Epithelial cell of esophagus (primary cell): ENCODE measurements around the gene TNRC6B.

ENCODE experiments used
- DNase-seq: peaks from one replicate; pipeline ENCODE4 v3.0.0; 2010; ENCODE audit warnings: low read depth
- H3K4me3 ChIP-seq: 2 replicates; pipeline ENCODE4 v1.5.1; 2011; ENCODE audit warnings: mild to moderate bottlenecking, low read length, control low read depth
- CTCF ChIP-seq: IDR thresholded peaks from 2 replicates; pipeline ENCODE4 v1.5.1; 2011; ENCODE audit warnings: low read depth, mild to moderate bottlenecking, low read length, control low read depth, inconsistent platforms; ENCODE audit not compliant: insufficient read depth; ENCODE audit errors: missing control alignments

The TNRC6B gene

GRCh38 chr22:40240160-40240559 is 62.4 kb downstream of the TNRC6B start:
- H3K4me3 ChIP-seq: no peak overlapping the region
- DNase-seq: no peak
- TF ChIP-seq CTCF: no peak

- H3K4me3 ChIP-seq: no peak overlapping the region
- TF ChIP-seq CTCF: no peak
- DNase-seq: peak; percentile 24
These were observed 63.0 kb downstream of the TNRC6B start for GRCh38 chr22:40240686-40241085.

- no peak overlapping the region for H3K4me3 ChIP-seq
These were observed 63.6 kb downstream of the TNRC6B start for GRCh38 chr22:40241200-40241763.

GRCh38 chr22:40243891-40244290 is 66.2 kb downstream of the TNRC6B start:
- DNase-seq: no peak
- no peak overlapping the region for H3K4me3 ChIP-seq
- TF ChIP-seq CTCF: no peak

More at GRCh38 chr22:40241200-40241763, 63.6 kb downstream of the TNRC6B start:
- no peak for DNase-seq
- TF ChIP-seq CTCF: no peak

- no peak for TF ChIP-seq CTCF
- H3K4me3 ChIP-seq: no peak overlapping the region
These were observed 66.9 kb downstream of the TNRC6B start for GRCh38 chr22:40244586-40244985.

GRCh38 chr22:40247976-40248375 is 70.3 kb downstream of the TNRC6B start:
- no peak for TF ChIP-seq CTCF
- DNase-seq: no peak

More at GRCh38 chr22:40244586-40244985, 66.9 kb downstream of the TNRC6B start:
- DNase-seq: no peak

GRCh38 chr22:40249286-40249685 is 71.6 kb downstream of the TNRC6B start:
- no peak for DNase-seq
- TF ChIP-seq CTCF: no peak
- no peak overlapping the region for H3K4me3 ChIP-seq

More at GRCh38 chr22:40247976-40248375, 70.3 kb downstream of the TNRC6B start:
- H3K4me3 ChIP-seq: no peak overlapping the region
